ENCODE data around the gene CEP85L.

The CEP85L gene

GRCh38 chr6:118535176-118535844, 116.1 kb downstream of the CEP85L start:
- DNase-seq, result no peak

- DNase-seq, result no peak
These were observed 120.4 kb downstream of the CEP85L start for GRCh38 chr6:118530942-118531341.

DNA sequence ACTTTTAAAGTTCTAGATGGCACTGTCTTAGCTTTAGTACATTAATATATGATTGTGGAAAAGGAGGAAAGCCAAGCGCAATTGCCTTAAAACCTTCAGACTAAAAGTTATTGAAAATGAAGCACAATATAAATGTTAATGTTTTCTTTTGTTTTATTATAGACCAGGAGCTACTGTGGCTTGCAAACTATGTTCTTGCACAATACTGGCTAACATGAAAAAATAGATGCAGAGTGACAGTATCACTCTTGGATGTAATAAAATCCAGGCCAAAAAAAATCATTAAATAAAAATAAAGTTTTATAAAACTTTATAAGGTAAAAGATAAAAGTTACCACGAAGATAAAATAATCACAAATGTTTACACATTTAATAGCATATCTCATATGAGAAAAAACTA, 121.6 kb downstream of the CEP85L start:
- no peak for DNase-seq

GRCh38 chr6:118528129-118528528, 123.3 kb downstream of the CEP85L start:
- DNase-seq, result no peak

- DNase-seq, result no peak
These were observed 125.2 kb downstream of the CEP85L start for GRCh38 chr6:118525913-118526780.

- no peak for DNase-seq
These were observed 126.7 kb downstream of the CEP85L start for GRCh38 chr6:118524686-118525085.

- DNase-seq, result no peak
These were observed 128.2 kb downstream of the CEP85L start for GRCh38 chr6:118523216-118523615.

- DNase-seq, result no peak
These were observed 129.0 kb downstream of the CEP85L start for GRCh38 chr6:118522422-118522821.

GRCh38 chr6:118514689-118515088, 136.7 kb downstream of the CEP85L start:
- no peak for DNase-seq

GRCh38 chr6:118511930-118512715, 139.3 kb downstream of the CEP85L start:
- no peak for DNase-seq

DNA sequence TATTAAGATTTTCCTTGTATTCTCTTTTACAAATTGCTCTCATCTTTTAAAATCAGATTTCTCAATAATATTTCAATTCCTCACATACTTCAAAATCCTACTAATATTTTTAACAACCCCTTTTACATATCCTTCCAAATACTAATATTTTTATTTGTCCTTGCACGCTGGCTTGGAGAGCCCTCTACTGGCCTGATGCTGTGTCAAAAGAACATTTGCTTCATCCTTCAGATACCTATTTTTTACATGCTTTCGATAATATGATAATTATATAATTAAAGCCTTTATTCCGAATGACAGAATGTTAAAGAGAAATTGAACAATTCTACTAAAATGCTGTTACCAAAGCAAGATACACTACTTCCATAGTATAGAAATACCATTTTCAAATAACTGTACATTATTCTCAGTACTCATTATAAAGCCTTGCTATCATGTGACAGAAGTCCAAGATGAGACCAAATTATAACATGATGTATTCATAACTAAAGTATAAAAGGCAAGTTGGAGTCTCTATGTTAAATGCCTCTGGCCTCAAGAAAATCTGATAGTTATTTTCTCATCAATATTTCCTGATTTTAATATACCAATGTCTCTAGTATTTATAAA, 142.3 kb downstream of the CEP85L start:
- peak; percentile 22 for DNase-seq

DNA sequence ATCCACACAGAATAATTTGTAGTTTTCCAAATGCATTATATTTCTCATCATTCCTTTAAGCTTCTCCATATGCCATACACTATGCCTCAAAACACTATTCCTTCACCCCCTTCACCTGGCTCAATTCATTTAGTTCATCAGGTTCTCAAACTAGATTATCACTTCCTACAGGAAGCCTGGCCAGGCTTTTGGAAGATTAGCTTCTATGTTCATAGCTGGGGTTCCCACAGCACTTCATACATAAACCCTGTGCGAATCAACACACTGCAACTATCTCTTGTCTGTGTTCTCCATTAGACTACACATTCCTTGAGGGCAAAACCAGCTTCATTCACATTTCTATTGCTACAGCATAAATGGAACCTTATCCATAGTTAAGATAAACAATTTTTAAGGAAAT, 143.8 kb downstream of the CEP85L start:
- no peak for DNase-seq

GRCh38 chr6:118506071-118506638, 145.2 kb downstream of the CEP85L start:
- no peak for DNase-seq

DNA sequence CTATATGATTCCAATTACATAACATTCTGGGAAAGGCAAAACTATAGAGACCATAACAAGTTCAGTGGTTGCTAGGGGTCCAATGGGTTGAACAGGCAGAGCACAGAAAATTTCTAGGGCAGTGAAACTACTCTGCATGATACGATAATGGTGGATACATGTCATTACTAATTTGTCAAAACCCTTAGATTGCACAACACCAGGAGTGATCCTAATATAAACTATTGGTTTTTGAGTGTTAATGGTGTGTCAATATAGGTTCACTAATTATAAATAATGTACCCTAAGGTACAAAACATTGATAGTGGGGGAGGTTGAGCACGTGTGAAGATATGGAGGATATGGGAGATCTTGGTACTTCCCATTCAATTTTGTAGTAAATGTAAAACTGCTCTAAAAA, 145.7 kb downstream of the CEP85L start:
- DNase-seq, result no peak

- DNase-seq, result no peak
These were observed 146.8 kb downstream of the CEP85L start for GRCh38 chr6:118504611-118505010.

- no peak for DNase-seq
These were observed 149.2 kb downstream of the CEP85L start for GRCh38 chr6:118502169-118502568.

DNA sequence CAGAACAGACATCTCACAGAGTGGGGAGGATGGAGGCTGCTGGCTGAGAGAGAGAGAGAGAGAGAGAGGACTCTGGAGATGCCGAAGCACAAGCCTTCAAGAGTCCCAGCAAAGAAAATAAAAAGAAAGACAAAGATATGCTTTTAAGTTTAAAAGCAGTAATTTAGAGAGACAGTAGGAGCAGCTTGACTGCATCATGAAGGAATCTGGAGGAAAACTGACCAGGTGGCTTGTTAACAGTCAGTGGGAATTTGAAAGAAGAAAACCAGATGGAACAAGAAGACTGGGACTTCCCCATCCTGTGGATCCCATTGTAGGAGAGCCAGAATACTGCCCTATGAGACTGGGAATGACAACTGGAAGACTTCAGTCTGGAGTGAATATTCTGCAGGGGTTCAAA, 149.6 kb downstream of the CEP85L start:
- DNase-seq, result no peak

DNA sequence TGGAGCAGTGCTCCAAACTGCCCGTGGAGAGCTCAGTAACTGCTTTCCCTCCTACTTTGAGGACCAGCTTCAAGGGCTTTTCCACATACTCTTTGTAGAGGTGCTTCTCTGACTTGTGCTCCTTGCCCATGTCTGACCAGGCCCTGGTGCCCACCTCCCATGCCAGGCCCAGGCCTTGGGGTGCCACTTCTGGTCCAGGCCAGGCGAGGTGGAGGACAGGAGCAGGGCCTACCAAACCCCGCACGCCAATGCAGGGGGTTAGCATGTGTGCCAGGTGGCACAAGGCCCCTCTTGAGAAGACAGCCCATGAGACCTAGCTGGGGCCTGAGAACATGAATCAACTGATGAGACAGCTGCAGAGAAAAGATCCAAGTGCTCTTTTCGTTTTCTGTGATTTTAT, 150.3 kb downstream of the CEP85L start:
- no peak for DNase-seq

DNA sequence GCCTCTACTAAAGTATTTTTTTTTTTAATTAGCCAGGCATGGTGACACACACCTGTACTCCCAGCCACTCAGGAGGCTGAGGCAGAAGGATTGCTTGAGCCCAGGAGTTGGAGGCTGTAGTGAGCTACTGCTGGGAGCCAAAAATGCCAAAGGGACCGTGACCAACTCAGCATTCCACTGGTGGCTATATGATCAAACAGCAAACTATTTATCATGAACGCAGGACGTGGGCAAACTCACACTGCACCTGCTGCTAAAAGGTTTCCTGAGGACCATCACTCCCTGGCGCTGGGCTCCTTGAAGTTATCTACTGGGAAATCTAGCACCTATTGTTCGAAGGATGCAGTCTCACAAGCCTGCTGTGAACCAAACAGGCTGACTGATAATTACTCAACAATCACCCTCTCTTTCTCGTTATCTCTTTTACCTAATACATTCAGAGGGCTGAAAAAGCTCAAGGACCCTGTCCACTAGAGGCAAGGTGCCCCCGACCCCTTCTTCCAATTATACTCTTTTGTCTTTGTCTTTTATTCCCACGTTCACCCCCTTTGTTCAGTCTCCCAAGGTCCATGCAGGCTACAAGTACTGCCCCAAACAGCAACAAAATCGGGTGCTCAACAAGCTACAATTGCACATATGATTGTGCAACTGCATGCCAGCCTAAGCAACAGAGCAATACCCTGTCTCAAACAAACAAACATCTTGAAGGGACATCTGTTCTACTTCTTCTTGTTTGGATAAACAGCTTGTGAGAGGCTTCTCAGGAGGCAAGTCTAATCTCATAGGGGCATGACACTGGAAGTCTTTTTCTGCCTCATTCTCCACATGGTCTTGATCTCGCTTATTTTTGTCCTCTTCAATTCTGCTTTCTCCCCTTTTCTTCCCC, 151.0 kb downstream of the CEP85L start:
- DNase-seq, result no peak

GRCh38 chr6:118495485-118496280, 155.7 kb downstream of the CEP85L start:
- peak; percentile 75 for DNase-seq

DNA sequence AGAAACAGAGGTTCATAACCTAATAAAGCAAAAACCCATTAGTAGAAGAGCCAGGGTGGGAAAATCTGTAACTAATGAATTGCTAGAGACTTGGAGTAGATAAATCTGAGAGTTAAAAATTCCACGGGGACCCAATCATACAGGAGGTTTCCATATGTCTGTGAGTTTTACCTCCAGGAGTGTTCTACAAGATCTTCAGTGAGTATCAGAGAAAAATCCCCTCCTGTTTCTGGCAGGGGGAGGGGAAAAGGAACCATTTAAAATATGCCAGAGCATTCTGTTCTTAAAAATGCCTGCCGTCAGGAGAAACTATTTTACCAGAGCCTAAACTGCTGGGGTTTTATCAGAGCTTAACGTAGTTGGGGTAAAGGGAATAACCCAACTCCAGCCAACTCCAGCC, 157.3 kb downstream of the CEP85L start:
- peak; percentile 49 for DNase-seq
